Measurements from ENCODE around the gene AMOT. TPM values are rescaled to one million over a fixed set of nuclear protein-coding genes. Genes with fewer than 3 reads are reported as not detected.

The AMOT gene
- total RNA-seq, 2 experiments from 2014 or later: 0.69 to 0.79 TPM

DNA sequence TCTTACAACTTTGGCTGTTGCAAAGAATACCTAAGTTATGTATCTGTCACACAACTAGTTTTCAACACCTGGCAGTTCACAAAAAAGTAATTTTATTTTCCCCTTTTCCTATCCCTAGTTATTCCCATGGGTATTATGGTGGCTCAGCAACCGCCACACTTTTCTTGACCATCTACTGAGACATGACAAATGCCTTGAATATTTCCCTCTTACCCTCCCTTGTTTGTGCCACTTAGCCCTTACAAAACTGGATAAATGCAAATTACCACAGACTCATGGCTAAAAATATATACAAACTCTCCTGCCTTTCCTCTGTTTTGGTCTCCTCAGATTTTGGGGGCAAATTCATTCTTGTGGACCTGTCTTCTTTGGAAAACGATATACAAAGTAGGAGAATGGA, 72.1 kb downstream of the AMOT start:
- ChIA-PET POLR2A (no interaction called here), CTCF (no interaction called here)
- H3K27ac Mint-ChIP-seq: no peak overlapping the region
- no peak overlapping the region for H3K4me3 Mint-ChIP-seq
- H3K4me1 Mint-ChIP-seq: no peaks in the 10 kb centered on the region
- no peaks in the 10 kb centered on the region for H3K27me3 Mint-ChIP-seq
- H3K36me3 Mint-ChIP-seq (ENCODE audit: low read depth): no peaks in the 10 kb centered on the region
- no peak for DNase-seq
- no peaks in the 10 kb centered on the region for H3K9me3 Mint-ChIP-seq

DNA sequence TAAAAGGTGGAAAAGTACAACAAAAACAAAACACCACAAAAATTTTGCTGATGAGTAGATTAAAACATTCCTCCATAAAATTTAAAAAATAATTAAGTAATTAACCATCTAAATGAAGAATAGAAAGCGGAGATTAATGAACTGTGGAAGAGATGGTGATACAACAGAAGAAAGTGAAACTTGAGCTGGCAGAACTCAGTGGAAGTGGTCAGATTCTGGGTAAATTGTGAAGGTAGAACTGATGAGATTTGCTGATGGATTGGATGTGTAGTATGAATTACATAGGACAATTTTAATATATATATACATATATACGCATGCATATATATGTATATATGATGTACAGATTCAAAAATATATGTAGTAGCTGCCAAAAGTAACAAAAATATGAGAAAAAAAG, 73.9 kb downstream of the AMOT start:
- no peak overlapping the region for H3K4me3 Mint-ChIP-seq

GRCh38 chrX:112761242-112762207, 79.1 kb downstream of the AMOT start:
- no peak overlapping the region for H3K27ac Mint-ChIP-seq
- CTCF ChIA-PET: interaction anchor here (0.7 kb wide), 1 partner anchor 35 kb away, joined by 3 read pairs; no protein-coding TSS in a partner anchor
- POLR2A ChIA-PET: no interaction called here
- no peaks in the 10 kb centered on the region for H3K9me3 Mint-ChIP-seq
- H3K36me3 Mint-ChIP-seq (ENCODE audit: low read depth): no peaks in the 10 kb centered on the region
- no peaks in the 10 kb centered on the region for H3K27me3 Mint-ChIP-seq
- no peak for DNase-seq
- no peak overlapping the region for H3K4me3 Mint-ChIP-seq
- no peaks in the 10 kb centered on the region for H3K4me1 Mint-ChIP-seq

More for the DNA sequence above, 73.9 kb downstream of the AMOT start:
- Mint-ChIP-seq H3K27ac (no peak overlapping the region), H3K4me1 (no peaks in the 10 kb centered on the region), H3K9me3 (no peaks in the 10 kb centered on the region), H3K36me3 (ENCODE audit: low read depth) (no peaks in the 10 kb centered on the region), H3K27me3 (no peaks in the 10 kb centered on the region)
- ChIA-PET CTCF (no interaction called here), POLR2A (no interaction called here)
- DNase-seq: no peak

GRCh38 chrX:112760697-112761096, 79.9 kb downstream of the AMOT start:
- CTCF ChIA-PET: no interaction called here
- no peak for DNase-seq
- no peaks in the 10 kb centered on the region for H3K9me3 Mint-ChIP-seq
- no peak overlapping the region for H3K27ac Mint-ChIP-seq
- no peaks in the 10 kb centered on the region for H3K4me1 Mint-ChIP-seq
- no peaks in the 10 kb centered on the region for H3K27me3 Mint-ChIP-seq
- no peak overlapping the region for H3K4me3 Mint-ChIP-seq
- no peaks in the 10 kb centered on the region for H3K36me3 Mint-ChIP-seq (ENCODE audit: low read depth)
- POLR2A ChIA-PET: no interaction called here

DNA sequence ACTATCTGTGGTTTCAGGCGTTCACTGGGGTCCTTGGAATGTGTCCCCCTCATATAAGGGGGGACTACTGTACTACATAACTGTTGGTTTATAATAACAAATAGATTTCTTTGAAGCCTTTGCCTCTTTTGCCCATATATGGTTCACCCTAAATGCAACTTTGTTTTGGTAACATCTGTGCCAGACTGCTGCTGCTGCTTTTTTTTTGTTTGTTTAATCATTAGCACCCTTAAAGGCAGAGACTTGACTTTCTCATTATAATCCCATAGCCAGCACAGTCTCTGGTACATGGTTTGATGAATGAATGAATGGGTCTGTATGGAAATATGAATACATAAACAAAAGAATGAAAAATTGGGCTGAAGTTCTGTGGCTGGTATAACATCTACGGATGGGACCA, 80.7 kb downstream of the AMOT start:
- Mint-ChIP-seq H3K4me3 (no peak overlapping the region), H3K4me1 (no peaks in the 10 kb centered on the region), H3K27me3 (no peaks in the 10 kb centered on the region), H3K9me3 (no peaks in the 10 kb centered on the region), H3K27ac (no peak overlapping the region), H3K36me3 (ENCODE audit: low read depth) (no peaks in the 10 kb centered on the region)
- CTCF ChIA-PET: no interaction called here
- no peak for DNase-seq
- POLR2A ChIA-PET: no interaction called here

- H3K4me1 Mint-ChIP-seq: no peaks in the 10 kb centered on the region
- H3K36me3 Mint-ChIP-seq (ENCODE audit: low read depth): no peaks in the 10 kb centered on the region
- DNase-seq: no peak
- no peak overlapping the region for H3K4me3 Mint-ChIP-seq
- no peaks in the 10 kb centered on the region for H3K27me3 Mint-ChIP-seq
- POLR2A ChIA-PET: no interaction called here
- H3K9me3 Mint-ChIP-seq: no peaks in the 10 kb centered on the region
- H3K27ac Mint-ChIP-seq: no peak overlapping the region
- CTCF ChIA-PET: no interaction called here
Measured at GRCh38 chrX:112759512-112759911, 81.1 kb downstream of the AMOT start.

- H3K9me3 Mint-ChIP-seq: no peaks in the 10 kb centered on the region
- POLR2A ChIA-PET: no interaction called here
Measured at GRCh38 chrX:112757946-112758345, 82.7 kb downstream of the AMOT start.

GRCh38 chrX:112753116-112753515, 87.5 kb downstream of the AMOT start:
- H3K36me3 Mint-ChIP-seq (ENCODE audit: low read depth): no peaks in the 10 kb centered on the region
- no peak for DNase-seq
- H3K9me3 Mint-ChIP-seq: no peaks in the 10 kb centered on the region
- ChIA-PET POLR2A (no interaction called here), CTCF (no interaction called here)
- no peak overlapping the region for H3K27ac Mint-ChIP-seq
- no peak overlapping the region for H3K4me3 Mint-ChIP-seq
- no peaks in the 10 kb centered on the region for H3K4me1 Mint-ChIP-seq
- no peaks in the 10 kb centered on the region for H3K27me3 Mint-ChIP-seq

More at GRCh38 chrX:112757946-112758345, 82.7 kb downstream of the AMOT start:
- CTCF ChIA-PET: no interaction called here
- DNase-seq: no peak
- Mint-ChIP-seq H3K27ac (no peak overlapping the region), H3K4me3 (no peak overlapping the region), H3K27me3 (no peaks in the 10 kb centered on the region), H3K36me3 (ENCODE audit: low read depth) (no peaks in the 10 kb centered on the region), H3K4me1 (no peaks in the 10 kb centered on the region)

DNA sequence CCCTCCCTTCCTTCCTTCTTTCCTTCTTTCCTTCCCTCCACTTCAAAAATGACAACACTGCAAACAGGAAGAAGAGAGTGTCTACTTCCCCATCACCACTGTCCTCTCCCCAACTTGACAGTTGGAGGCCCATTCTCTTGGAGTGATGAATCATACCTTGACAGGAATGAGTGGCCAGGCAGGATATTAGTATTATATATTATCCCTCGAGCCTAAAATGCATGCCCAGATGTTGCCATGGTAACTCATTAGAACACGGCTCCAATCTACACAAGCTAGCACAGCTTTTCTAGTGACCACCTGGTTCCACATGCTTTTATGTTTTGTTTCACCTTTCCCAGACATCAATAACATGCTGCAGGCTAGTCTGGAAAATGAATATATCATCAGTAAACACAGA, 89.6 kb downstream of the AMOT start:
- H3K4me3 Mint-ChIP-seq: no peak overlapping the region
- H3K4me1 Mint-ChIP-seq: no peaks in the 10 kb centered on the region
- no peaks in the 10 kb centered on the region for H3K27me3 Mint-ChIP-seq
- DNase-seq: no peak
- ChIA-PET CTCF (no interaction called here), POLR2A (no interaction called here)
- no peaks in the 10 kb centered on the region for H3K36me3 Mint-ChIP-seq (ENCODE audit: low read depth)
- H3K27ac Mint-ChIP-seq: no peak overlapping the region
- no peaks in the 10 kb centered on the region for H3K9me3 Mint-ChIP-seq

DNA sequence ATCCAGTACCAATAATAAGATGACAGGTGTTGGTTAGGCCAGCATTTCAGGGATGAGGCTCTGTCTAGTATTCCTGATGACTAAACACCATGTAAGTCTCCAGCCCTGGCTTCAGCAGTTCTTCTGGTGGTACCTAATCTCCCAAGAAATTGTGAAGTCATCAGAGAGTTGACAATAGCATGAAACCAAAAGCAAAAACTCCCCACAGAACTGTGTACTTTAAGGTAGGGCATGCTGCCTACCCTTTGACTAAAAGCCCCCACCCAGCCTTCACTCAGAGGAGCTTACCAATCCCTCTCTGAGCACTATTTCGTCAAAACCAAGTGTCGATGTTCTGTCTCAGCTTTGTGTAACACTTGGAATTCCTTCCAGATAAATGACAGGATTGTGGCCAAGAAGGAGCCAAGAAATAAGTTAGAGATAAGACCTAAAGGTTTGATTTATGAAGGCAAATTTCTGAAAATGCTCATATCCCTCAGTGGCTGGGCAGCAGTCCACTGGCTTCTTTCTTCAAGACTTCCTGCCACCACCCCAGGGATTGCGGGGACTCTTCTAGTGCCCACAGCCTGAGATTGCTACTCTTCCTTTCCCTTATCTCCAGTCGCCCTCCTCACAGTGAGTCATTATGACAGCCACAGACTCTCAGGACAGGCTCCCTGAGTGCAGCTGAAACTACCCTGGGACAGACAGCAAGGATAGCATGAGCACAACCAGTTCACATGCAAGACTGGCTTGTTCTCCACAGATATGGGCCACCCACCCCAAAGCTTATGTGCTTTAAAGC, 93.6 kb downstream of the AMOT start:
- H3K36me3 Mint-ChIP-seq (ENCODE audit: low read depth): no peaks in the 10 kb centered on the region
- POLR2A ChIA-PET: no interaction called here
- DNase-seq: no peak
- H3K9me3 Mint-ChIP-seq: no peaks in the 10 kb centered on the region
- no peaks in the 10 kb centered on the region for H3K4me1 Mint-ChIP-seq
- H3K27ac Mint-ChIP-seq: no peak overlapping the region
- no peak overlapping the region for H3K4me3 Mint-ChIP-seq
- H3K27me3 Mint-ChIP-seq: peaks cover 6% of the 10 kb centered on the region
- CTCF ChIA-PET: interaction anchor here (0.8 kb wide), 1 partner anchor 71 kb away, joined by 3 read pairs; no protein-coding TSS in a partner anchor

- no peak overlapping the region for H3K4me3 Mint-ChIP-seq
- H3K27ac Mint-ChIP-seq: no peak overlapping the region
- peaks cover 2% of the 10 kb centered on the region for H3K27me3 Mint-ChIP-seq
- H3K36me3 Mint-ChIP-seq (ENCODE audit: low read depth): no peaks in the 10 kb centered on the region
- CTCF ChIA-PET: no interaction called here
- H3K4me1 Mint-ChIP-seq: peaks cover 2% of the 10 kb centered on the region
- DNase-seq: no peak
- no peaks in the 10 kb centered on the region for H3K9me3 Mint-ChIP-seq
- POLR2A ChIA-PET: no interaction called here
Measured at GRCh38 chrX:112738347-112739033, 102.1 kb downstream of the AMOT start.

DNA sequence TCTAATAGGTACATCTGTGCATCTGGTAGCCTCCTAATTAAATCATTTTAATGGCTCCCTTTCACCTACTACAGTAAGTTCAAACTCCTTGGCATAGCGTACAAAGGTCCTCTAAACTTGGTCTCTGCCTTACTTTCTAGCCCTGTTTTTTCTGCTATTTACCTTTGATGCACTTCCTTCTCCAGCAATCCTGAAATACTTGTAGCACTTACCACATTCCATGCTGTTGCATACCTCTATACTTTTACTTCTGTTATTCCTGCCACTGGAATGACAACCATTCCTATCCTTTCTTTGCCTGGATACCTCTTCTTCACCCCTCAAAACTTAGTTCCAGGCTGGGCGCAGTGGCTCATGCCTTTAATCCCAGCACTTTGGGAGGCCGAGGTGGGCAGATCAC, 104.3 kb downstream of the AMOT start:
- DNase-seq: no peak
- H3K36me3 Mint-ChIP-seq (ENCODE audit: low read depth): no peaks in the 10 kb centered on the region
- no peak overlapping the region for H3K27ac Mint-ChIP-seq
- H3K4me3 Mint-ChIP-seq: no peak overlapping the region
- ChIA-PET POLR2A (no interaction called here), CTCF (no interaction called here)
- peaks cover 2% of the 10 kb centered on the region for H3K4me1 Mint-ChIP-seq
- H3K27me3 Mint-ChIP-seq: peaks cover 7% of the 10 kb centered on the region
- H3K9me3 Mint-ChIP-seq: no peaks in the 10 kb centered on the region

DNA sequence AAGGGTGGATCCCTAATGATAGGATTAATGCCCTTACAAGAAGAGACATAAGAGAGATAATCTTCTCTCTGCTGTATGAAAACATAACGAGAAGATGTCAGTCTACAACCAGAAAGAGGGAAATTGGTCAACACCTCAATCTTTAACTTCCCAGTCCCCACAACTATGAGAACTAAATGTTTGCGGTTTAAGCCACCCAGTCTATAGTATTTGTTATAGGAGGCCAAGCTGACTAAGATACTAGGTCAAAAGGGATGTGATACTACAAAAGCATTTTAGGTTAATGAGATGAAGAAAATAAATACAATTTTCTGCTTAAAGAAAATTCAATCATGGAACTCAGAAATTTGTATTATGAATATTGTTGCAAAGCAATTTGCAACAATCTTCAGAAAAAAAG, 105.5 kb downstream of the AMOT start:
- Mint-ChIP-seq H3K4me3 (no peak overlapping the region), H3K4me1 (peaks cover 2% of the 10 kb centered on the region), H3K27me3 (peaks cover 10% of the 10 kb centered on the region), H3K9me3 (no peaks in the 10 kb centered on the region), H3K36me3 (ENCODE audit: low read depth) (no peaks in the 10 kb centered on the region), H3K27ac (no peak overlapping the region)
- ChIA-PET CTCF (no interaction called here), POLR2A (no interaction called here)
- DNase-seq: no peak
